ENCODE data around the gene SMYD3. TPM values are rescaled to one million over a fixed set of nuclear protein-coding genes. Genes with fewer than 3 reads are reported as not detected.

The SMYD3 gene
- total RNA-seq, 4 donors from 2014 or later: 7.6 to 26.3 (median 13.4) TPM

- TF ChIP-seq CTCF (IDR thresholded peaks at IDR 0.05): no peak
- ATAC-seq (ENCODE audit: low FRiP score) (no peak), DNase-seq (ENCODE audit: low spot score) (no peak)
Measured at GRCh38 chr1:246107516-246108277, 399.4 kb downstream of the SMYD3 start.

GRCh38 chr1:246106342-246106763, 400.7 kb downstream of the SMYD3 start:
- TF ChIP-seq CTCF (IDR thresholded peaks at IDR 0.05): no peak
- DNase-seq (ENCODE audit: low spot score): no peak

DNA sequence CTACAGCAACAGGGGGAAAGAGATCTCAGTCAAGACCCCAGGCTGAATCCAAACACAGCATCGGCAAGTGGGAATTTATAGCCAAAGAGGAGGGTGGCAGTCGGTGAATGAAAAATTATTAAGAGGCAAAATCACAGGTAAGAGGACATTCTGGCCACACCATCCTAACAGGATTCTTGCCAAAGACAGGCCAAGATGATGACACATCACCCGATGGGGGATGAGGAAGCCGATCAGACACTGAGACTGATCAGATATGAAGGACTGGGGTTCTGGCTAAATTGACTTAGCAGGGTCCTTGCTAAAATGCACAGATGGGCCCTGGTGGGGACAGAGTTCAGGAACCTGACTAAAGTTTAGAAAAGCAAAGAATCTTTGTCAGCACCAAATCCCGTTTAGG, 402.2 kb downstream of the SMYD3 start:
- ATAC-seq (ENCODE audit: low FRiP score) (no peak), DNase-seq (ENCODE audit: low spot score) (no peak)
- TF ChIP-seq CTCF (IDR thresholded peaks at IDR 0.05): no peak

More at GRCh38 chr1:246106342-246106763, 400.7 kb downstream of the SMYD3 start:
- ATAC-seq (ENCODE audit: low FRiP score): no peak

- DNase-seq (ENCODE audit: low spot score) (no peak), ATAC-seq (ENCODE audit: low FRiP score) (no peak)
- TF ChIP-seq CTCF (IDR thresholded peaks at IDR 0.05): no peak
Measured at GRCh38 chr1:246099570-246099969, 407.5 kb downstream of the SMYD3 start.

- TF ChIP-seq CTCF (IDR thresholded peaks at IDR 0.05): no peak
- no peak for ATAC-seq (ENCODE audit: low FRiP score)
- no peak for DNase-seq (ENCODE audit: low spot score)
Measured at GRCh38 chr1:246096356-246096755, 410.7 kb downstream of the SMYD3 start.

- ATAC-seq (ENCODE audit: low FRiP score) (no peak), DNase-seq (ENCODE audit: low spot score) (no peak)
- no peak for TF ChIP-seq CTCF (IDR thresholded peaks at IDR 0.05)
Measured at GRCh38 chr1:246095443-246095842, 411.6 kb downstream of the SMYD3 start.

DNA sequence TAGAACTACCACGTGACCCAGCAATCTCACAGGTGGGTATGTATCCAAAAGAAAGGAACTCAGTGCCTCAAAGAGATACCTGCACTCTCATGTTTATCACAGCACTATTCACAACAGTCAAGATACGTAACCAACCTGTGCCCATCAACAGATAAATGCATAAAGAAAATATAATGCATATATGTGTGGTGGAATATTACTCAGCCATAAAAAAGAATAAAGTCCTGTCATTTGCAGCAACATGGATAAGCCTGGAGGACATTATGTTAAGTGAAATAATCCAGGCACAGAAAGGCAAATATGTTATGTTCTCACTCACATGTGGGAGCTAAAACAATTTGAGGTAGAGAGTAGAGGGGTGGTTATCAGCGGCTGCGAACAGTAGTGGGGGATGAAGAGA, 413.8 kb downstream of the SMYD3 start:
- DNase-seq (ENCODE audit: low spot score): no peak
- ATAC-seq (ENCODE audit: low FRiP score): no peak

More for the DNA sequence above, 413.8 kb downstream of the SMYD3 start:
- no peak for TF ChIP-seq CTCF (IDR thresholded peaks at IDR 0.05)

Measured in omental fat pad (tissue), 4 donors.